NCI-H526 (cell line): ENCODE data around the gene SLC25A33.
A peak's percentile ranks its signal among the peaks of the same experiment; 100 is the strongest.
"Not testable (repeated sequence)": the region's sequence is repeated elsewhere in the genome, so short reads cannot be mapped to it uniquely, and the experiment has no call there.

ENCODE experiments used
- DNase-seq, 2 experiments: peaks; one replicate each; lab custom pipeline; 2025; lab: John Stamatoyannopoulos, UW

SLC25A33 gene, protein sequence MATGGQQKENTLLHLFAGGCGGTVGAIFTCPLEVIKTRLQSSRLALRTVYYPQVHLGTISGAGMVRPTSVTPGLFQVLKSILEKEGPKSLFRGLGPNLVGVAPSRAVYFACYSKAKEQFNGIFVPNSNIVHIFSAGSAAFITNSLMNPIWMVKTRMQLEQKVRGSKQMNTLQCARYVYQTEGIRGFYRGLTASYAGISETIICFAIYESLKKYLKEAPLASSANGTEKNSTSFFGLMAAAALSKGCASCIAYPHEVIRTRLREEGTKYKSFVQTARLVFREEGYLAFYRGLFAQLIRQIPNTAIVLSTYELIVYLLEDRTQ

DNA sequence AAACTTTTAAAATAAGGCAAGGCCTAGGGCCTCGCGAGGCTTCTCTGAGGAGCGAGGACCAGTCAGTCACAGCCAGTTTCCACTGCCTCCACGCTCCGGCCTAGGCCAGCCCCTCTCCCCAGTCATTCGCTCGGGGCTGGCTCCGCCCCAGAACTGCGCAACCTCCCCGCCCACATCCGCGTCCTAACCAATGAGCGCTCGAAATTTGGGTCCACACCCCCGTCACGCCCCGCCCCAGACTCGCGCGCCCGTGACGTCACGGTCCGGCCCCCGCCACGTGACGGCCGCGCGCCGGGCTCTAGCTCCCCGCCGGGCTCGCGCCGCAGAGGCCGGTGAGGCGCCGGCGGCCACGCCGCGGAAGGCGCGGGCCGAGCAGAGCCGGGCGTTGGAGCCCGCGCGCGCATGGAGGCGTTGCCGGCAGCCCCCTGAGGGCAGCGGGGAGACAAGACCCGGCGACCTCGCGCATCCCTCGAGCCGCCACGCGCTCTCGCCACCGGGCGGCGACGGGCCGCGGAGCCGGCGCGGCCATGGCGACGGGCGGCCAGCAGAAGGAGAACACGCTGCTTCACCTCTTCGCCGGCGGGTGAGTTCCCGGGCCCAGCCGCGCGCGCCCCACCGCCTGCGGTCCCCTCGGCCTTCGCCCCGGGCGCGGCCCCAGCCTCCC lies at the start of gene SLC25A33:
Gene SLC25A33, plus strand, starts transcription at position 301 of the 664 bp plus-strand sequence. Its CDS starts 227 bp downstream, at position 528.
- peak; percentile 73 to 94 for DNase-seq

DNA sequence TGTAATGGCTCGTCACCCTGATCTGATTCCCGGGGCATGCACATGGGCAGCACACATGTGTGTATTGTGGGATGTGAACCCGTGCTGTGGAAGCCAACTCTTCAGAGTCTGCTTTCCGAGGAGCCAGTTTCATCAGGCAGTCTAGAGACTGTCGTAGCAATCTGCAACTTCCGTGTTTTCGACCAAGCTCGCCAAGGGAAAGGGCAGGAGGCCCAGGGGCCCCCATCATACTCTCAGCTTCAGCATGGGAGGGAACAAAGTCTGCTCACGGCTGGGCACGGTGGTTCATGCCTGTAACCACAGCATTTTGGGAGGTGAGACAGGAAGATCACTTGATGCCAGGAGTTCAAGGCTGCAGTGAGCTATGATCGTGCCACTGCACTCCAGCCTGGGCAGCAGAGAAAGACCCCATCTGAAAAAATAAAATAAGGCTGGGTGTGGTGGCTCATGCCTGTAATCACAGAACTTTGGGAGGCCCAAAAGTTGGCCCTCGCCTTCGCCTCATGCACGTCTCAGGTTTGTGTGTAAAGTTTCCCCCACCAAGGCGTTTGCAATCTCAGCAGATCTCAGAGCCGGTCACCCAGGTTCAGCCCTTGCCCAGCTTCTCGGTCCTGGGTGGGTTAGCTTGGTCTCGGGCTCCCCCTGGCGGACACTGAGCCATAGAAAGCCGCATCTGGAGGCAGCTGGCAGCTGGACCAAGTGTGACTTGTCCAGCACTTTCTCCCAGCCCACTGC lies 48.5 kb upstream of the SLC25A33 start:
- DNase-seq: peak; percentile 4 to 65

DNA sequence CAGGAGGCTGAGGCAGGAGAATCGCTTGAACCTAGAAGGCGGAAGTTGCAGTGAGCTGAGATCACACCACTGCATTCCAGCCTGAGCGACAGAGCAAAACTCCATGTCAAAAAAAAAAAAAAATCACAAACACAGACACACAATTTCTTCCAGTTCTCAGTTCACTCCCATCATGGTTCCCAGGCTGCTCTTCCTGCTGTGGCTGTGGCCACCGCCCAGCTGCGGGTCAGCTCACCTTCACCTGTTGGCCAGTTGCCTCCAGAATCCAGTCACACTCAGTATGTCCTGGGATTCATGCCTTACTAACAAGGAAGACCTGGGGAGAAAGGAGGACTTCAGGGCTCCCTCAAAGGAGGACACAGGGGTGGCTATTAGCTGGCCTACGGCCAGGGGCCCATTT lies 45.9 kb upstream of the SLC25A33 start:
- no peak for DNase-seq

DNA sequence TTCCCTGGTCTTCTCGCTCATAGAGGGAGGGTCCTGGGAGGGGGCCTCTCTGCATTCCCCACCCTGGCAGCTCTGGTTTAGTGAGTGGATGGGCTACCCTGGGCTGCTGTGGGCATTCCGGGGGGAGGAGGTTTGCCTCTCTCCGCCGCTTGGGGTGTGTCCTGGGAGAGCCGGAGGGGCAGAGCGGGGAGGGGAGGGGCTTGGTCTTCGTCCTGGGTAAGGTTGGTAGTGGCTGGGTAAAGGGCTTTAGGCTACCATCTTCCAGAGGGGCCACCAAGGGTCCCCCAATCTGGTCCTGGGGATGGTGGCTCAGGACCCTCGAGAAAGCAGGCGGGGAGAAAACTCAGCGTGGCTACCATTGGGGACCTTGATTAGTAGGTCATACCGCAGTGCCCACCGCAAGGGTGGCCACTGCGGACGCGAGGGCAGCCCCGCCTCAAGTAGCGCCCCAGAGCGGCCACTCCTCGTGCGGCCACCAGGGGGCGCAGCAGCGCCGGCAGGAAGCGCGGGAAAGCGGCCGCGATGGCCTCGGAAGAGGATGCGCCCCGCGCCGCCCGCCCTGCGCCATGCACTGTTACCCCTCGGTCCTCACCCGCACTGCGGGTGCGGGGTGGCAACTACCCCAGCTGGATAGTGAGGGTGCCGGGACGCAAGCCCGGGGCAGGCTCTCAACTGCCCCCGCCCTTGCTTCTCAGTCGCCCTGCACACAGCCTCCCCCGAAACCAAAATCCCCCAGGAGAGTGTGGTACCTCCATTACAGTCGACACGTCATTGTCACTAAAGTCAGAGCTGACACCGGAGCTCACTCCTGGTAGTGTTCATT lies 44.1 kb upstream of the SLC25A33 start:
- DNase-seq: peak; percentile 4 to 64

DNA sequence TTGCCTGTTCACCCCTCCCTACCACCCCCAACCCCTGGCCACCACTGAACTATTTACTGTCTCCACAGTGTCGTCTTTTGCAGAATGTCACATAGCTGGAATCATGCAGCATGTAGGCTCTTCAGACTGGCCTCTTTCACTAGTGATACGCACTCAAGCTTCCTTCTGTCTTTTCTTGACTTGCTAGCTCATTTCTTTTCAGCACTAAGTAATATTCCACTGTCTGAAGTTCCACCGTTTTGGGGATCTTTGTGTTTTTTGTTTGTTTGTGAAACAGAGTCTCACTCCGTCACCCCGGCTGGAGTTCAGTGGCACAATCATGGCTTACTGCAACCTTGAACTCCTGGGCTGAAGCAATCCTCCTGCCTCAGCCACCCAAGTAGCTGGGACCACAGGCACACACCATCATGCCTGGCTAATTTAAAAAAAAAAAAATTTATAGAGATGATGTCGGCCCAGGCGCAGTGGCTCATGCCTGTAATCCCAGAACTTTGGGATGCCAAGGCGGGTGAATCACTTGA lies 43.4 kb upstream of the SLC25A33 start:
- DNase-seq: no peak

DNA sequence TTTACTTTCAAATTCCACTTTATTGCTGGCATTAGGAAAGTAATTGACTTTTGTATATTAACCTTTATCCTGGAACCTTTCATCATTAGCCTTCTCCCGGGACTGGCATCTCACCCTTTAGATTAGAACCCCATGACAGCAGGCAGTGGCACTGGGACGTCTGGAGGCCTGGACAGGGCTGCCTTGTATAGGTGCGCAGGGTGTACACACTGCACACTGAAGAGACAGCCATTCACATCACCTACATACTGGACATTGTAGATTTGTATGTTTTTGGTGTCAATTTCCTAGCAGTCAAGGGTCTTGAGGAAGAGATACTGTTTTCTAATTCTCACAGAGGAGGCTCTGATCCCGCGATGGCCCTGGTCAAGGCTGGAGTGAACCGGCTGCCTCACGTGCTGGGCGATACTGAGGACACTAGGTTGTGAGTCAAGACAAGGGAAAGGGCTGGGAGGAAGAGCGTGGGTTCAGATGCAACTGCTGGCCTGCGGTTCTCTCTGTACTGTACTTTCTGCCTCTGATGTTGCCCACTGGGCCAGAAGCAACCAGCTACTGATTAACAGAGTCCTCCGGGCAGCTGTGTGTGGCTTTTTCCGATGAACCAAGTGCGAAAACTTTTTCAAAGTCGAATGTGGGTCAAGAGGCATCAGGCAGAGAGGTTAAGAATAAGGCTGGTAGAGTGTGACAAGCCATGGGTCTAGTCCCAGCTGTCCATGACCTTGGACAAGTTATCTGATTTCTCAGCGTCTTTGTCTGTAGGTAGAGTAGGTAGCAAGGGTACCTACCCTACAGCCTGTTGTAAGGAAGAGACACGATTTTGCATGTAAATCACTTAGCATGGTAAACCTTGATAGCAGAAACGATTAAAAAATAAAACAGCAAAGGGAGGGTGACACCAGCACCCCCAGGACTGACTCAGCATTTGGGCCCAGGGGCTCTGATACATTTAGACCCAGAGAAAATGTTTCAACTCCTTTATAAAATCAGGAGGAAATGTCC lies 38.2 kb upstream of the SLC25A33 start:
- no peak for DNase-seq

DNA sequence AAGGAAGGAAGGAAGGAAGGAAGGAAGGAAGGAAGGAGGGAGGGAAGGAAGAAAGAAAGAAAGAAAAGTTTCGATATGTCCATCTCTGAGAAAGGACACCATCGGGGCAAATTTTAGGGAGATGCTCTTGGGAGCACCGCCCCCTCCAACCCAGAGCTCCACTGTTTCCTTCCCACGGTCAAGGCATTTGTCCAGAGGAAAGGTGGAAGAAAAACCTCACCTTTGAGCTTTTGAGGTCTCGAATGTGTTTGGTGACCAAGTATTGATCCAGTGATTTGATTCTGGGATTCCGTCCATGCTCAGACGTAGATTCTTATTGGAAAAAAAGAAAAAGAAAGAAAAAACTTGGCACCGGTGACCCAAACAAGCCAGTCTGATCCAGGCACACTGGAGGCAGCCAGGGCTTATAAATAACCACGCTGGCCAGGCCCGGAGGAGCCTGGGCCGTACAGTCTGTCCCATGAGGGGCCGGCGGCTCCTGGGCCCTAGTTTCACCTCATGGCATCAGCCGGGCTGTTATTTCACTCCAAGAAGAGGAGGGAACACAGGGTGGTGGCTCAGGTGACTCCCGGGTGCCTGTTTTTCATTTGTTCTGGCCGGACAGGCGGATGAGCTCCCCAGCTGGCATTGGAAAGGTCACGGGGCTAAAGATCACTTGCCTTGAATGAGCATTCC lies 36.1 kb upstream of the SLC25A33 start:
- no peak for DNase-seq

DNA sequence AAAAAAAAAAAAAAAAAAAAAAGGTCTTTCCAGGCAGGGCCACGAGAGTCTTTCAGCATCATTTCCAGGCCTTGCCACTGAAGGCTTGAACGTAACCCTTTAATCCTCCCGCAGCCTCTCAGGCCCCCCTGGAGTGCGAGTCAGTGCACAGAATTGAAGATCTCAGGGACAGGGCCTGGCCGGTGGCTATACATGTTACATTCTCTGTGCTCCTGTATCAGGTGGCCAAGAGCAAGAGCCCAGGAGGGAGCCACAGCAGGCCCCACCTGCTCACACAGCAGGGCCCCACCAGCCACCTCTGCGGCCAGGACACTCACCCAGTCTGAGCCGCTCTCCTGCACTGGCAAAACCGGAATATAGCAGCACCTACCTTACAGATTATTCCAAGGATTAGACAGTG lies 34.1 kb upstream of the SLC25A33 start:
- no peak for DNase-seq

DNA sequence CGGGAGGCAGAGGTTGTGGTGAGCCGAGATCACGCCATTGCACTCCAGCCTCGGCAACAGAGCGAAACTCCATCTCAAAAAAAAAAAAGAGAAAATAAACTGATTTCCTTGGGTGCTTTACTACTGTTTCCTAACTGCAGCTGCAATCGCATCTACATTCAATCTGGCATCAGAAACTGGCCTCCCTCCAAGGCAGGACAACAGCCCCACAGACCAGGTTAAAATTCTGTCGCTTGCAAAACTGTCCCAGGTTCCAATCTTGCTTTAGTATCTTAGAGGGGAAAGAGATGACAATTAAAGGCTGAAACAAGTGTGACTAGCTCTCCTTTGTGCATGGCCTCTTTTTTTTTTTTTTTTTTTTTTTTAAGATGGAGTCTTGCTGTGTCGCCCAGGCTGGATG lies 32.4 kb upstream of the SLC25A33 start:
- no peak for DNase-seq

DNA sequence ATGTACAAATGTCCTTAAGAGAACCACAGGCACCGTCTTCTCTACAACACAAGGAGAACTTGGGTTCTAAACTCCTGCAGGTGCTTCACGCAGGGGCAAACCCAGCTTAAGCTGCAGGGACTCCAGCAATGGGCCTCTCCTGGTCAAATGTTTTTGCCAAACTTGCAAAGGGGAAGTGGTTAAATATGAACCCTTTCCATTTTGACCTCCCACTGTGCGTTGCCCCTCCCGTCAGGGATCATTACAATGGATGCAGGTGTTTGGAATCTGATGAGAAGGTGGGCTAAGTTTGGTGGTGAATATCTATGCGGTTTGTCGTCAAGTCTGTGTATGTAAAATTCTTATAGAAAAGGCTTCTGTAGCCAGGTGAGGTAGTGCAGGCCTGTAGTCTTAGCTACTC lies 29.1 kb upstream of the SLC25A33 start:
- DNase-seq: no peak

DNA sequence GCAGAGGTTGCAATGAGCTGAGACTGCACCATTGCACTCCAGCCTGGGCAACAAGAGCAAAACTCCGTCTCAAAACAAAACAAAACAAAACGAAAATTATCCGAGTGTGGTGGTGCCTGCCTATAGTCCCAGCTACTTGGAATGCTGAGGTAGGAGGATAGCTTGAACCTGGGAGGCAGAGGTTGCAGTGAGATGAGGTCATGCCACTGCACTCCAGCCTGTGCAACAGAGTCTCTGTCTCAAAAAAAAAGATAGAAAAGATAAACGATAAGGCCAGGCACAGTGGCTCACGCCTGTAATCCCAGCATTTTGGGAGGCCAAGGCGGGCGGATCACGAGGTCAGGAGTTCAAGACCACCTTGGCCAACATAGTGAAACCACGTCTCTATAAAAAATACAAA lies 23.7 kb upstream of the SLC25A33 start:
- not testable (repeated sequence) for DNase-seq

DNA sequence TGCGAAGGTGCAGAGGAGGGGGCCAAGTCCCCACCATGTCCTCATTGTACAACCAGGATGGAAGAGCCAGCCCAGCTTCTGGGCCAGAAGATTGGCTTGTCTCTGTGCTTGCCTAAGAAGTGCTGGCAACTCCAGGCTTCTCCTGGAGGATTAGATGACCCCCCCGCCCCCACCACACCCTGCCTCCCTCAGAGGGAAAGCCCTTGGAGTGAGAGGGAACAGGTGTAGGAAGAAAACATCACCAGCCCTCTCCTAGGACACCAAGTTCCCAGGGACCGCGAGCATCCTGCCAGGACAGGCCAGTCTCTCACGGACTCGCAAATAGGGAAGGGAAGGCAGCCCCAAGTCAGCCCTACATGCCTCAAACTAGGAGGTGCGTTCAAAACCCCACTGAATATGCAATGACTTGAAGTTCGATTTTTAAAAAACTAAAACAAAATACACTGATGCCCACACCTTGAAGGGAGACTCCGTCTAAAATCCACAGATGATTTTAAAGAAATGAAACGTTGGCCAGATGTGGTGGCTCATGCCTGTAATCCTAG lies 20.7 kb upstream of the SLC25A33 start:
- no peak for DNase-seq

DNA sequence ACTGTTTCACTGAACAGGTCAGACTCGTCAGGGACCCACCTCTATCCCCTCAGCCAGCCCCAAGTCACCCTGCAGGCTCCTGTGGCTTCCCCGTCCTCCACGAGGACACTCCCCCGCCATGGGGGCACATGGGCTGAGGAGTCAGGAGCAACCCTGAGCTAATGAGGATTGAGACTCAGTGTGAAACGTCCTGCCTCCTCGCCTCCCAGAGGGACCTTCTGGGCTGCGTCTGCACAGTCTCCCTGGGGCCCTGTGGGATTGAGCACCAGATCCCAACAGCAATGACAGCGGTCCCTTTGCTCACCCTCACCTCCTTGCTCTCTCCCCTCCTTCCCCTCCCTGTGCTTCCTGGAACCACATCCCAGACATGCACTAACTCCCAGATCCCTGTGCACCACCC lies 18.9 kb upstream of the SLC25A33 start:
- DNase-seq: no peak

DNA sequence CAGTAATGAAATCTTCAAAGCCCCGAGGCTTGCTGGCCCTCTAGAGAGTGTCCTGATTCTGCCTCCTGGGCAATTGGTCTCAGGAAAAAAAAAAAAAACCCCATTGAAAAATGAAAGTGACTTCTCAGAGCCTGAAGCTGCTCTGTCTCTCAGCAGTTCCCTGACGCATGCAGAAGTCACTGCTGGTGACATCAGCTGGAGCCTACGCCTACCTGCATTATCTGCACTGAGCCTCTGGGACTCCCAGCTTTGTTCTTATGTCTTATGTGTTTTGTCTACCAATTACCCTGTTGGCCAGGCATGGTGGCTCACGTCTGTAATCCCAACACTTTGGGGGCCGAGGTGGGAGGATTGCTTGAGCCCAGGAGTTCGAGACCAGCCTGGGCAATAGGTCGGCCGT lies 10.1 kb upstream of the SLC25A33 start:
- DNase-seq: no peak

DNA sequence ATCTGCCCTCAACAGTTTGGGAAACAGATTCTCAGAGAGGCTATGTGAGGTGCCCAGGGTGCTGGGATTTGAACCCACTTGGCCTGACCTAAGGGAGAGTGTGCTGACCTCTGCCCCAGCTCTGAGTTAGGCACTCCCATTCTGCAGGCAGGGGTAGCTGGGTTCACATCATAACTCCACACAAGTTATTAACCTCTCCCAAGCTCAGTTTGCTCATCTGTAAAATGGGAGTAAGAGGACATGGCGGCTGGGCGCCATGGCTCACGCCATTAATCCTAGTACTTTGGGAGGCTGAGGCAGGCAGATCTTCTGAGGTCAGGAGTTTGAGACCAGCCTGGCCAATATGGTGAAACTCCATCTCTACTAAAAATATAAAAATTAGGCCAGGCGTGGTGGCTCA lies 8.9 kb upstream of the SLC25A33 start:
- DNase-seq: no peak

DNA sequence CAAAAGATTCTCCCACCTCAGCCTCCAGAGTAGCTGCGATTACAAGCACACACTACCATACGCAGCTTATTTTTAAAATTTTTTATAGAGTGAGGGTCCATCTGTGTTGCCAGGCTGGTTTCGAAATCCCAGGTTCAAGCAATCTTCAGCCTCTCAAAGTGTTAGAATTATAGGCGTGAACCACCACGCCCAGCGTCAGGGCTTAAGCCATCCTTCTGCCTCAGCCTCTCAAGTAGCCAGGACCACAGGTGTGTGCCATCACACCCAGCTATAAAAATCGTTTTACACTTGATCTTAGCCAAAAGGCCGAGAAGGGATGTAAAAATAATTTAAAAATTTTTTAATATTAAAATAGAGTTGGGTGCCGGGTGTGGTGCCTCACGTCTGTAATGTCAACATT lies 4.3 kb upstream of the SLC25A33 start:
- DNase-seq: no peak

DNA sequence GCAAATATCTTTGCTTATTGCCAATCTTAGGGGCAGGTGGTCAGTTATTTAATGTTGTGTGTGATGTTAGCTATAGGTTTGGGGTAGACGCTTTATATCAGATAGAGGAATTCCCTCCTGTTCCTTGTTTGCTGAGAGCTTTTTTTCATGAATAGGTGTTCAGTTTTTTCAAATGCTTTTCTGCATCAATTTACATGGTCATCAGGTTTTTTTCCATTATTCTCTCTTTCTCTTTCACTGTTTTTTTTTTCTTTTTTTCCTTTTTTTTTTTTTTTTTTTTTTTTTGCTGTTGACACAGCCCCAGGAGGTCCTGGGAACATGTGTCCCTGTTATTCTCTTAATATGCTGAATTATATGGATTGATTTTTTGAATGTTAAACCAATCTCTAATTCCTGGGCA lies 3.0 kb upstream of the SLC25A33 start:
- no peak for DNase-seq

DNA sequence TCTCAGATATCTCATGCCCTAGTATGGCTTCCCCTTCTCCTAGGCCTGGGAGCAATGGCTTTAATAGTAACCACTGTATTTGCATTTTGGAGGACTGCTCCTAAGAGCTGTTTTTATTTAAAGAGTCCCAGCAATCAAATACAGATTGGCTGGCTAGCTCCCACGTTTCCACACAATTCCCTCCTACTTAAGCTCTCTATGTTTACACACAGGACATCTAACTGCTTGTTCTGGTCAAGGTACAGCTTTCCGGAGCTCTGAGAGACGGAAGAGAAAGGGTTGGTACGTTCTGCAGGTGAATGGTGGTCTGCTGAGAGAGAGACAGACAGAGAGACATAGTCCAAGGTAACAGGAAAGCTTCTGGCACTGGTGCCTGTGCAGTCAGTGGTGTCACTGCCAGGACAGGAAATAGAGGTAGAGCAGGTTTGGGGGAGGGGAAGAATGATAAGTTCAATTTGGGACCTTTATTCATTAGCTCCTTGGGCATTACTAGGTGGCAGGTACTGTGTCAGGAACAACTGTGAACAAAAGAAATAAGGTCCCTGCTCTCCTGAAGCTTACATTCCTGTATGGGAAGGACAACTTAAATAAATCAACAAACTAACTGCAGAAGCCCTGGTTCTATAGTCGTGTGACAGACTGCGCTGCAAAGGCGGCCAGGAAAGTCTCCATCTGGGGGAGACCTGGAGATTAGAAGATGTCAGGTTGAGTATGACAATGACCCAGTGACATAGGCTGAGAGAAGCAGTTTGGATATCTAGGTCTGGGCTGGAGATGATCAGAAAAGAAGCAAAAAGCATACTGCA lies 1.2 kb upstream of the SLC25A33 start:
- peak; percentile 85 to 92 for DNase-seq

DNA sequence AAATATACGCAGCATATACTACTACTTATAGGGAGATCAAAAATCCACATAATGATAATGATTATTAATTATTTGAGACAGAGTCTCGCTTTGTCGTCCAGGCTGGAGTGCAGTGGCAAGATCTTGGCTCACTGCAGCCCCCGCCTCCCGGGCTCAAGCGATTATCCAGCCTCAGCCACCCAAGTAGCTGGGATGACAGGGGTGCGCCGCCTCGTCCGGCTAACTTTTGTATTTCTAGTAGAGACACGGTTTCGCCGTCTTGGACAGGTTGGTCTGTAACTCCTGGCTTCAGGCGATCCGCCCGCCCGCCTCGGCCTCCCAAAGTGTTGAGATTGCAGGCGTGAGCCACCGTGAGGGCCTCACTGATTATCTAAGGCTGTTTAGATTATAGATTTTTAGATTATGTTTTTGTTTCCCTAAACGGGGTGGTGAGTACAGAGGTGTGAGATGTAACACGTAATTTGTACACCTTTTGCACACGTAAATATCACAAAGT lies 548 bp upstream of the SLC25A33 start:
- peak in 1 of 2 experiments; percentile 26 for DNase-seq
